PC-9 (cell line): ENCODE results near the gene SPARC. TPM values are rescaled to one million over a fixed set of nuclear protein-coding genes. Genes with fewer than 3 reads are reported as not detected.
"Not testable (repeated sequence)": the region's sequence is repeated elsewhere in the genome, so short reads cannot be mapped to it uniquely, and the experiment has no call there.

ENCODE experiments used
- BruUV-seq: library from RNA; stranded (reverse); fragments of 400-500 nt; replicated peaks from 2 replicates; lab custom pipeline; 2021; lab: Mats Ljungman, UMichigan
- CTCF ChIA-PET: fragments of 300-600 bp; sonication (Branson Sonifier 250); formaldehyde crosslinking; loops from one replicate; lab custom pipeline; 2022; ENCODE audit warnings: antibody characterized with exemption; lab: Charles Lee
- POLR2A ChIA-PET: fragments of 300-600 bp; sonication (Branson Sonifier 250); formaldehyde crosslinking; loops from one replicate; lab custom pipeline; 2022; ENCODE audit warnings: antibody characterized with exemption; ENCODE audit not compliant: unreplicated experiment; lab: Charles Lee
- DNase-seq, 2 experiments: peaks; one replicate each; pipeline versions ENCODE4 v3.0.0 to v3.0.0-alpha.2; 2015 to 2022; ENCODE audit warnings: mixed read lengths in 1 of 2
- H2AFZ ChIP-seq: fragments of 200-600 bp; sonication (generic); 2 replicates; pipeline ENCODE4 v1.8.1; 2017; ENCODE audit warnings: antibody characterized with exemption
- H3F3A ChIP-seq: fragments of 200-600 bp; sonication (generic); 2 replicates; pipeline ENCODE4 v1.8.1; 2017; ENCODE audit warnings: antibody characterized with exemption, mild to moderate bottlenecking, low read depth; ENCODE audit not compliant: insufficient read depth
- H3K27ac ChIP-seq: fragments of 200-600 bp; sonication (generic); 2 replicates; pipeline ENCODE4 v1.6.1; 2016; ENCODE audit warnings: mixed run types
- H3K27me3 ChIP-seq: fragments of 200-600 bp; sonication (generic); 2 replicates; pipeline ENCODE4 v1.6.1; 2016; ENCODE audit warnings: low read depth, mixed run types; ENCODE audit not compliant: insufficient read depth
- H3K36me3 ChIP-seq: fragments of 200-600 bp; sonication (generic); 2 replicates; pipeline ENCODE4 v1.6.1; 2016; ENCODE audit warnings: low read depth, mixed run types
- H3K4me1 ChIP-seq: fragments of 200-600 bp; sonication (generic); replicated peaks from 2 replicates; pipeline ENCODE4 v1.6.1; 2016; ENCODE audit warnings: mixed run types; ENCODE audit not compliant: insufficient read depth
- H3K4me2 ChIP-seq: fragments of 200-600 bp; sonication (generic); 2 replicates; pipeline ENCODE4 v1.6.1; 2017; ENCODE audit warnings: mixed run types
- H3K4me3 ChIP-seq: fragments of 200-600 bp; sonication (generic); 2 replicates; pipeline ENCODE4 v1.6.1; 2016; ENCODE audit warnings: mixed run types
- H3K79me2 ChIP-seq: fragments of 200-600 bp; sonication (generic); 2 replicates; pipeline ENCODE4 v1.6.1; 2017; ENCODE audit warnings: low read depth, mixed run types
- H3K9me2 ChIP-seq: fragments of 200-600 bp; sonication (generic); 2 replicates; pipeline ENCODE4 v1.8.1; 2017; ENCODE audit warnings: mild to moderate bottlenecking; ENCODE audit not compliant: insufficient read depth
- H3K9me3 ChIP-seq: fragments of 200-600 bp; sonication (generic); 2 replicates; pipeline ENCODE4 v1.8.1; 2016; ENCODE audit warnings: low read depth; ENCODE audit not compliant: insufficient read depth
- H4K20me1 ChIP-seq: fragments of 200-600 bp; sonication (generic); 2 replicates; pipeline ENCODE4 v1.8.1; 2017; ENCODE audit not compliant: insufficient read depth
- EZH2 ChIP-seq: fragments of 200-600 bp; sonication (generic); IDR thresholded peaks from 2 replicates; pipeline ENCODE4 v1.8.0; 2017; ENCODE audit warnings: antibody characterized with exemption, low read depth
- intact Hi-C: fragments of 100-400 bp; cut with micrococcal nuclease; formaldehyde crosslinking; loops from one replicate; pipeline ENCODE4 v1.10.0; 2022; ENCODE audit not compliant: unreplicated experiment
- total RNA-seq: library from RNA; stranded (reverse); gene quantifications from 2 replicates; pipeline ENCODE4 v1.2.3, GENCODE V29; 2021
- TF ChIP-seq, protein P1 (sequence below): fragments of 200-600 bp; sonication (generic); conservative IDR thresholded peaks from 2 replicates; pipeline ENCODE4 v1.6.1; 2017; ENCODE audit warnings: mixed run types, antibody characterized with exemption, mild to moderate bottlenecking, moderate library complexity

SPARC gene
- total RNA-seq, 1 experiment from 2014 or later, result 84.1 TPM

DNA sequence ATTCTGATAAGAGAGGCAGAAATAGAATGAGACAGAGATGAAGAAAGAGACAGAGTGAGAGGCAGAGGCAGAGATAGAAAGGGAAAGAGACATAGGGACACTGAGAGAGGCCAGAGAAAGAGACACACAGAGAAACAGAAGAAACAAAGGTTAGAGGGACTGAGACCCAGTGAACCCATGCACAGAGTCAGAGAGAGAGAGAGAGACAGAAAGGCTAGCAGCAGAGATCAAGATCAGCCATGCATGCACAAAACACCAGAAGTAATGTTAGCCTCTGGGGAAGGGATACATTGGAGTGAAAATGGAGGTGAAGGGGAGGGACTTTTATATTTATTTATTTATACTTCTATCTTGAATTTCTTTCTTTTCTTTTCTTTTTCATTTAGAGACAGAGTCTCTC, 14.1 kb upstream of the SPARC start:
- H3K27ac ChIP-seq, result no peak overlapping the region
- H3K36me3 ChIP-seq, result no peaks in the 10 kb centered on the region
- H3K4me2 ChIP-seq, result no peak overlapping the region
- no peak for DNase-seq
- no peaks in the 10 kb centered on the region for H3K79me2 ChIP-seq
- intact Hi-C loops, result no loop called here
- no peak overlapping the region for H2AFZ ChIP-seq
- no peak for TF ChIP-seq EZH2
- TF ChIP-seq, protein P1, sequence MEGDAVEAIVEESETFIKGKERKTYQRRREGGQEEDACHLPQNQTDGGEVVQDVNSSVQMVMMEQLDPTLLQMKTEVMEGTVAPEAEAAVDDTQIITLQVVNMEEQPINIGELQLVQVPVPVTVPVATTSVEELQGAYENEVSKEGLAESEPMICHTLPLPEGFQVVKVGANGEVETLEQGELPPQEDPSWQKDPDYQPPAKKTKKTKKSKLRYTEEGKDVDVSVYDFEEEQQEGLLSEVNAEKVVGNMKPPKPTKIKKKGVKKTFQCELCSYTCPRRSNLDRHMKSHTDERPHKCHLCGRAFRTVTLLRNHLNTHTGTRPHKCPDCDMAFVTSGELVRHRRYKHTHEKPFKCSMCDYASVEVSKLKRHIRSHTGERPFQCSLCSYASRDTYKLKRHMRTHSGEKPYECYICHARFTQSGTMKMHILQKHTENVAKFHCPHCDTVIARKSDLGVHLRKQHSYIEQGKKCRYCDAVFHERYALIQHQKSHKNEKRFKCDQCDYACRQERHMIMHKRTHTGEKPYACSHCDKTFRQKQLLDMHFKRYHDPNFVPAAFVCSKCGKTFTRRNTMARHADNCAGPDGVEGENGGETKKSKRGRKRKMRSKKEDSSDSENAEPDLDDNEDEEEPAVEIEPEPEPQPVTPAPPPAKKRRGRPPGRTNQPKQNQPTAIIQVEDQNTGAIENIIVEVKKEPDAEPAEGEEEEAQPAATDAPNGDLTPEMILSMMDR, result no peak
- CTCF ChIA-PET, result no interaction called here
- H3F3A ChIP-seq, result no peaks in the 10 kb centered on the region; the same call in 1 of the 2 replicates
- BruUV-seq, result no TSS peak
- no peaks in the 10 kb centered on the region for H3K9me3 ChIP-seq
- POLR2A ChIA-PET, result no interaction called here
- peaks cover 8% of the 10 kb centered on the region; the same call in 1 of the 2 replicates for H3K4me1 ChIP-seq
- H3K27me3 ChIP-seq, result no peaks in the 10 kb centered on the region
- H3K4me3 ChIP-seq, result no peak overlapping the region
- no peaks in the 10 kb centered on the region for H3K9me2 ChIP-seq
- H4K20me1 ChIP-seq, result no peaks in the 10 kb centered on the region

DNA sequence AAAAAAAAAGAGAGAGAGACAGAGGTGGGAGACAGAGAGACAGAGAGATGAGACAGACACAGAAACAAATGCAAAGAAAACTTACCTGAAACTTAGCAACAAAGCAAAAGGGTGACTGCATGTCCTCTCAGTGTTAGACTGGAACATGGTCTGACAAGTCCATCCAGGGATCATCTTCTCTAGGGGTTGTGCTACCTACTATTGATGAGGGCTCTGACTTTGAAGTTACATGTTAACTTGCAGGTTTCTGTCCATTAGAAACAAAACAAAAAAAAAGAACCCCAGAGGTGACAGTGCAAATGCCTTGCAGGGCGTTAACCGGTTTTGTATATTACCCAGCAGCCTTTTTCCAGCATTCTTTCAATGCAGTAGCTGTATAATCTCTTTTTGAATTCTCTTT, 13.6 kb upstream of the SPARC start:
- POLR2A ChIA-PET, result no interaction called here
- Histone ChIP-seq H3K36me3 (no peaks in the 10 kb centered on the region), H3K27me3 (no peaks in the 10 kb centered on the region), H4K20me1 (no peaks in the 10 kb centered on the region), H3K27ac (no peak overlapping the region), H3K9me2 (no peaks in the 10 kb centered on the region), H3K9me3 (no peaks in the 10 kb centered on the region), H3K4me1 (peaks cover 8% of the 10 kb centered on the region; the same call in 1 of the 2 replicates), H3K4me3 (no peak overlapping the region), H3K79me2 (no peaks in the 10 kb centered on the region), H3K4me2 (no peak overlapping the region), H3F3A (no peaks in the 10 kb centered on the region; the same call in 1 of the 2 replicates), H2AFZ (no peak overlapping the region)
- CTCF ChIA-PET, result no interaction called here
- BruUV-seq, result no TSS peak
- TF ChIP-seq EZH2, result no peak
- TF ChIP-seq, protein P1, result no peak
- no peak for DNase-seq
- intact Hi-C loops, result no loop called here

DNA sequence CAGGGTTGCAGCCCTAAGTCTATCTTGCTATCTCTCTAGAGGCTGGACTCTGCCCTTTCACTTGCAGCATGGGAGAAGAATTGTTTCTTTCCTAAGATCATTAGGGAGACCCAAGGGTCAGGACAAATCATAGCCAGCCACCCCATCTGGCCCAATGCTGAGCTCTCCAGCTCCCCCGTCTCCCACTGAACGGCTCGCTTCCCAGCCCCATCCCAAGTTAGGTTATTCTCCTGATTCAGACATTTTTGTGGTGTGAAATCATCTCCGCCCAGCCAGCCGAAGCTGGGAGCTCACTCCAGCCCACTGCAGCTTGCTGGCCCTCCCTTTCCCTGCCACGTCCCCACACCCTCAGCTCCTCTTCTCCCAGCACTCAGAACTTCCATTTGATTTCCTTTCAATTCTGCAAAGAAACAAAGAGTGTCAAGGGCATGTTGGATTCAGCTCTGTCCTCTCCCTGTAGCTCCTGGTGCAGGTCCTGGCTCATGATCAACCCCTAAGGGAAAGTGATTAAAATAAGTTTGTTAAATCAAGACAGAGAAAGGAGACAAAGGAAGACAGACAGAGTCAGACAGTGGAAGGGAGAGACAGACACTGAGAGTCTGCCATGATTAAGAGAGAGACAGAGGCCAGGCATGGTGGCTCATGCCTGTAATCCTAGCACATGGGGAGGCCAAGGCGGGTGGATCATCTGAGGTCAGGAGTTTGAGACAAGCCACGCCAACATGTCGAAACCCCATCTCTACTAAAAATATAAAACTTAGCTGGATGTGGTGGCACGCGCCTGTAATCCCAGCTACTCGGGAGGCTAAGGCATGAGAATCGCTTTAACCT, 12.6 kb upstream of the SPARC start:
- H3K27me3 ChIP-seq, result no peaks in the 10 kb centered on the region
- BruUV-seq, result no TSS peak
- peak overlapping the region; percentile 30 for H3K4me2 ChIP-seq
- H3F3A ChIP-seq, result no peaks in the 10 kb centered on the region; the same call in 1 of the 2 replicates
- 0 out of 2 replicates have a peak overlapping the region, but pooled peaks have one; percentile 49 for H2AFZ ChIP-seq
- no peaks in the 10 kb centered on the region for H3K9me3 ChIP-seq
- no peaks in the 10 kb centered on the region for H3K36me3 ChIP-seq
- POLR2A ChIA-PET, result interaction anchor here (0.6 to 0.7 kb wide), 3 partner anchors 15 to 29 kb away, joined by 3 to 6 read pairs (median 5); no protein-coding TSS in a partner anchor
- no peak overlapping the region for H3K4me3 ChIP-seq
- CTCF ChIA-PET, result no interaction called here
- peak in 1 of 2 experiments; percentile 43 for DNase-seq
- H3K4me1 ChIP-seq, result peaks cover 8% of the 10 kb centered on the region; the same call in 1 of the 2 replicates
- intact Hi-C loops, result no loop called here
- TF ChIP-seq, protein P1, result no peak
- no peak for TF ChIP-seq EZH2
- H3K79me2 ChIP-seq, result no peaks in the 10 kb centered on the region
- no peaks in the 10 kb centered on the region for H3K9me2 ChIP-seq
- no peaks in the 10 kb centered on the region for H4K20me1 ChIP-seq
- H3K27ac ChIP-seq, result no peak overlapping the region

DNA sequence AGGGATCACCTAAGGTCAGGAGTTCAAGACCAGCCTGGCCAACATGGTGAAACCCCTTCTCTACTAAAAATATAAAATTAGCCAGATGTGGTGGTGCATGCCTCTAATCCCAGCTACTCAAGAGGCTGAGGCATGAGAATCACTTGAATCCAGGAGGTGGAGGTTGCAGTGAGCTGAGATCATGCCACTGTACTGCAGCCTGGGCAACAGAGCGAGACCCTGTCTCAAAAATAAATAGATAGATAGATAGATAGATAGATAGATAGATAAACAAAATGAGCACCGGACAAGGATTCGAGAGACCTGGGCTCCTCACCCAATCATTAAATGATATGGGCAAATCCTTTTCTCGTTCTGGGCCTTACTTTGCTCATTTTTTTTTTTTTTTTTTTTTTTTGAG, 11.4 kb upstream of the SPARC start:
- BruUV-seq, DNase-seq, H3K4me3 ChIP-seq, H4K20me1 ChIP-seq, POLR2A ChIA-PET, H3K36me3 ChIP-seq, intact Hi-C loops, H3K9me2 ChIP-seq, H3K27ac ChIP-seq, H3K4me1 ChIP-seq, H3K9me3 ChIP-seq, CTCF ChIA-PET, H3F3A ChIP-seq, H3K4me2 ChIP-seq, H3K27me3 ChIP-seq, H2AFZ ChIP-seq, H3K79me2 ChIP-seq: not testable (repeated sequence)
